KG1 (cell line): ENCODE results near the gene SLC39A11.
"Not testable (repeated sequence)": the region's sequence is repeated elsewhere in the genome, so short reads cannot be mapped to it uniquely, and the experiment has no call there.

ENCODE experiments used
- DNase-seq: peaks from one replicate; lab custom pipeline; 2025; lab: John Stamatoyannopoulos, UW

The SLC39A11 gene

GRCh38 chr17:72782985-72783701 lies 309.3 kb downstream of the SLC39A11 start:
- no peak for DNase-seq

GRCh38 chr17:72782437-72782836 lies 310.1 kb downstream of the SLC39A11 start:
- not testable (repeated sequence) for DNase-seq

- DNase-seq: no peak
Measured at GRCh38 chr17:72778169-72779151, 314.0 kb downstream of the SLC39A11 start.

- no peak for DNase-seq
Measured at GRCh38 chr17:72775919-72776318, 316.6 kb downstream of the SLC39A11 start.

GRCh38 chr17:72775237-72775636 lies 317.3 kb downstream of the SLC39A11 start:
- DNase-seq: no peak

- no peak for DNase-seq
Measured at GRCh38 chr17:72774236-72774635, 318.3 kb downstream of the SLC39A11 start.

- not testable (repeated sequence) for DNase-seq
Measured at GRCh38 chr17:72773225-72773624, 319.3 kb downstream of the SLC39A11 start.

- DNase-seq: no peak
Measured at GRCh38 chr17:72772331-72772821, 320.1 kb downstream of the SLC39A11 start.

- no peak for DNase-seq
Measured at GRCh38 chr17:72771734-72772133, 320.8 kb downstream of the SLC39A11 start.

GRCh38 chr17:72766761-72767356 lies 325.6 kb downstream of the SLC39A11 start:
- no peak for DNase-seq

- DNase-seq: no peak
Measured at GRCh38 chr17:72765368-72766153, 326.9 kb downstream of the SLC39A11 start.

- no peak for DNase-seq
Measured at GRCh38 chr17:72764632-72765041, 327.9 kb downstream of the SLC39A11 start.

- DNase-seq: no peak
Measured at GRCh38 chr17:72763981-72764380, 328.5 kb downstream of the SLC39A11 start.

GRCh38 chr17:72761893-72762575 lies 330.5 kb downstream of the SLC39A11 start:
- not testable (repeated sequence) for DNase-seq

- no peak for DNase-seq
Measured at GRCh38 chr17:72761431-72761830, 331.1 kb downstream of the SLC39A11 start.

- DNase-seq: no peak
Measured at GRCh38 chr17:72760368-72760767, 332.1 kb downstream of the SLC39A11 start.

- DNase-seq: no peak
Measured at GRCh38 chr17:72759301-72759700, 333.2 kb downstream of the SLC39A11 start.

GRCh38 chr17:72756256-72756655 lies 336.2 kb downstream of the SLC39A11 start:
- no peak for DNase-seq

GRCh38 chr17:72754513-72754912 lies 338.0 kb downstream of the SLC39A11 start:
- no peak for DNase-seq

GRCh38 chr17:72751746-72752145 lies 340.7 kb downstream of the SLC39A11 start:
- no peak for DNase-seq

GRCh38 chr17:72749119-72749572 lies 343.3 kb downstream of the SLC39A11 start:
- DNase-seq: no peak
